Measurements from ENCODE around the gene RIMBP2.

DNA sequence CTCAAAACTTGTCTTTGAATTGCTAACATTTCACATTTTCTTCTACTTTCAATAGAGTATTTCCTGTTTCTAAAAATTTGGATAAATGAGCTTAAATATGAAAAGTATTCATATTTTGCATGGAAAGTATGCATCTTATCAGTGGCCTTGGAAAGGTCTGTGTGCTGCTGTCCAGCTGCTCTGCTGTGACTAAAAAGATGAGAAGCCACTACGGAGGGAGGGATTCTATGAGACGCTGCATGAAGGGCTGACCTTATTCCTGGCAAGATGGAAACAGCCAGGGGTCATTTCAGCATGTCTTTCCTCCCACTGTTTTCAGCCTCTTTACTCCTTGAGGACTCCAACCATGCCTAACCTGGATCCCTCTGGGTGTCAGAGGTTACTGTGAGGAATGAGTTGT is 365.4 kb downstream of the RIMBP2 start:
- TF ChIP-seq, protein P1, sequence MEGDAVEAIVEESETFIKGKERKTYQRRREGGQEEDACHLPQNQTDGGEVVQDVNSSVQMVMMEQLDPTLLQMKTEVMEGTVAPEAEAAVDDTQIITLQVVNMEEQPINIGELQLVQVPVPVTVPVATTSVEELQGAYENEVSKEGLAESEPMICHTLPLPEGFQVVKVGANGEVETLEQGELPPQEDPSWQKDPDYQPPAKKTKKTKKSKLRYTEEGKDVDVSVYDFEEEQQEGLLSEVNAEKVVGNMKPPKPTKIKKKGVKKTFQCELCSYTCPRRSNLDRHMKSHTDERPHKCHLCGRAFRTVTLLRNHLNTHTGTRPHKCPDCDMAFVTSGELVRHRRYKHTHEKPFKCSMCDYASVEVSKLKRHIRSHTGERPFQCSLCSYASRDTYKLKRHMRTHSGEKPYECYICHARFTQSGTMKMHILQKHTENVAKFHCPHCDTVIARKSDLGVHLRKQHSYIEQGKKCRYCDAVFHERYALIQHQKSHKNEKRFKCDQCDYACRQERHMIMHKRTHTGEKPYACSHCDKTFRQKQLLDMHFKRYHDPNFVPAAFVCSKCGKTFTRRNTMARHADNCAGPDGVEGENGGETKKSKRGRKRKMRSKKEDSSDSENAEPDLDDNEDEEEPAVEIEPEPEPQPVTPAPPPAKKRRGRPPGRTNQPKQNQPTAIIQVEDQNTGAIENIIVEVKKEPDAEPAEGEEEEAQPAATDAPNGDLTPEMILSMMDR (conservative IDR thresholded peaks at IDR 0.05 in 1 of 2, IDR thresholded peaks at IDR 0.05 in 1 of 2; ENCODE audit: low read depth in 1 of 2, low read length in 2 of 2), result no peak
- no peak for TF ChIP-seq EZH2 (IDR thresholded peaks at IDR 0.05; ENCODE audit: low read length, missing control alignments)

All from fibroblast of lung (primary cell).